CD4-positive, alpha-beta T cell (primary cell): Measurements from ENCODE around the gene MYZAP. TPM values are rescaled to one million over a fixed set of nuclear protein-coding genes. Genes with fewer than 3 reads are reported as not detected.

ENCODE experiments used
- ATAC-seq: fragments of 200-7000 bp; cut with Tn5 transposase; one replicate; pipeline ENCODE4 v1.10.0; 2022; ENCODE audit warnings: mild to moderate bottlenecking; ENCODE audit not compliant: poor library complexity
- CTCF ChIA-PET: fragments of 350-600 bp; sonication (Branson Sonifier 250); formaldehyde crosslinking; loops from one replicate; lab custom pipeline; 2021; ENCODE audit warnings: antibody characterized with exemption, inconsistent platforms; lab: Charles Lee
- POLR2A ChIA-PET: fragments of 350-600 bp; sonication (Branson Sonifier 250); formaldehyde crosslinking; loops from one replicate; lab custom pipeline; 2021; ENCODE audit warnings: antibody characterized with exemption, inconsistent platforms; lab: Charles Lee
- DNase-seq, 14 experiments: peaks; one replicate each; pipeline ENCODE4 v3.0.0-alpha.2; 2013 to 2020; ENCODE audit warnings: mixed read lengths in 2 of 14
- H3K27ac ChIP-seq, 2 donors: one replicate each; pipeline versions ENCODE4 v1.5.1 to v1.7.0; 2013; ENCODE audit warnings: low read length in 2 of 2, low read depth in 1 of 2, mild to moderate bottlenecking in 1 of 2
- H3K27me3 ChIP-seq, 2 experiments: 1 replicate in 1 of 2; 2 replicates in 1 of 2; pipeline versions ENCODE4 v1.6.1 to v1.7.0; 2013; ENCODE audit warnings: low read length in 2 of 2, control low read depth in 1 of 2, mild to moderate bottlenecking in 1 of 2, moderate library complexity in 1 of 2; ENCODE audit not compliant: insufficient read depth in 2 of 2, control insufficient read depth in 1 of 2
- H3K36me3 ChIP-seq: one replicate; pipeline ENCODE4 v1.6.1; 2013; ENCODE audit warnings: low read length, control low read depth; ENCODE audit not compliant: insufficient read depth
- H3K4me1 ChIP-seq: one replicate; pipeline ENCODE4 v1.6.1; 2013; ENCODE audit warnings: low read length, control low read depth; ENCODE audit not compliant: insufficient read depth
- H3K4me3 ChIP-seq: one replicate; pipeline ENCODE4 v1.5.1; 2013; ENCODE audit warnings: mild to moderate bottlenecking, low read length, moderate library complexity
- H3K9me3 ChIP-seq, 2 experiments: 1 replicate in 1 of 2; 2 replicates in 1 of 2; pipeline versions ENCODE4 v1.6.1 to v1.7.0; 2013; ENCODE audit warnings: low read length in 2 of 2, mild to moderate bottlenecking in 2 of 2, control low read depth in 1 of 2, moderate library complexity in 1 of 2; ENCODE audit not compliant: control insufficient read depth in 1 of 2, insufficient read depth in 1 of 2
- H3K27ac Mint-ChIP-seq: one replicate; pipeline ENCODE4 v1.8.0; 2020; ENCODE audit warnings: mixed read lengths
- H3K27me3 Mint-ChIP-seq: one replicate; pipeline ENCODE4 v1.8.0; 2021; ENCODE audit warnings: mixed read lengths
- H3K36me3 Mint-ChIP-seq: one replicate; pipeline ENCODE4 v1.8.0; 2021; ENCODE audit warnings: low read depth, mixed read lengths
- H3K4me1 Mint-ChIP-seq: one replicate; pipeline ENCODE4 v1.8.0; 2021; ENCODE audit warnings: low read depth, mixed read lengths
- H3K4me3 Mint-ChIP-seq: one replicate; pipeline ENCODE4 v1.8.0; 2020; ENCODE audit warnings: mild to moderate bottlenecking, mixed read lengths
- H3K9me3 Mint-ChIP-seq: one replicate; pipeline ENCODE4 v1.8.0; 2020; ENCODE audit warnings: mixed read lengths
- intact Hi-C, 2 experiments: fragments of 100-400 bp; cut with DNase I in 1 of 2; cut with micrococcal nuclease in 1 of 2; formaldehyde crosslinking; loops; one replicate each; pipeline versions ENCODE4 v1.15.1 to v1.9.0; 2023 to 2025; cut with DNase I, micrococcal nuclease
- total RNA-seq, 174 experiments: library from RNA in 2 of 174; stranded (reverse) in 2 of 174; gene quantifications; one replicate each; pipeline ENCODE4 v1.2.3 and lab custom pipeline; 2021 to 2026
- TF ChIP-seq, protein P1 (sequence below): fragments of 200-600 bp; IDR thresholded peaks from one replicate; pipeline ENCODE4 v1.8.0; 2022; ENCODE audit warnings: antibody characterized with exemption, mild to moderate bottlenecking

MYZAP gene
- total RNA-seq, 2 experiments from 2014 or later: 0.66 to 1.1 TPM

- POLR2A ChIA-PET: interaction anchor here (1.1 to 2.1 kb wide), 10 partner anchors 15 to 1984 kb away, joined by 3 to 14 read pairs (median 6); partner anchors contain the start of genes BNIP2 and ZNF280D
- Mint-ChIP-seq H3K36me3 (peaks cover 41% of the 10 kb centered on the region), H3K4me1 (peaks cover 86% of the 10 kb centered on the region), H3K27ac (peak overlapping the region; percentile 99), H3K4me3 (peak overlapping the region; percentile 85), H3K27me3 (no peaks in the 10 kb centered on the region), H3K9me3 (no peaks in the 10 kb centered on the region)
- H3K27me3 ChIP-seq: no peaks in the 10 kb centered on the region
- peak overlapping the region; percentile 90 for H3K4me3 ChIP-seq
- TF ChIP-seq, protein P1, sequence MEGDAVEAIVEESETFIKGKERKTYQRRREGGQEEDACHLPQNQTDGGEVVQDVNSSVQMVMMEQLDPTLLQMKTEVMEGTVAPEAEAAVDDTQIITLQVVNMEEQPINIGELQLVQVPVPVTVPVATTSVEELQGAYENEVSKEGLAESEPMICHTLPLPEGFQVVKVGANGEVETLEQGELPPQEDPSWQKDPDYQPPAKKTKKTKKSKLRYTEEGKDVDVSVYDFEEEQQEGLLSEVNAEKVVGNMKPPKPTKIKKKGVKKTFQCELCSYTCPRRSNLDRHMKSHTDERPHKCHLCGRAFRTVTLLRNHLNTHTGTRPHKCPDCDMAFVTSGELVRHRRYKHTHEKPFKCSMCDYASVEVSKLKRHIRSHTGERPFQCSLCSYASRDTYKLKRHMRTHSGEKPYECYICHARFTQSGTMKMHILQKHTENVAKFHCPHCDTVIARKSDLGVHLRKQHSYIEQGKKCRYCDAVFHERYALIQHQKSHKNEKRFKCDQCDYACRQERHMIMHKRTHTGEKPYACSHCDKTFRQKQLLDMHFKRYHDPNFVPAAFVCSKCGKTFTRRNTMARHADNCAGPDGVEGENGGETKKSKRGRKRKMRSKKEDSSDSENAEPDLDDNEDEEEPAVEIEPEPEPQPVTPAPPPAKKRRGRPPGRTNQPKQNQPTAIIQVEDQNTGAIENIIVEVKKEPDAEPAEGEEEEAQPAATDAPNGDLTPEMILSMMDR: no peak
- CTCF ChIA-PET: interaction anchor here (0.8 to 1.5 kb wide), 2 partner anchors 9 to 27 kb away, joined by 3 to 5 read pairs; no protein-coding TSS in a partner anchor
- ATAC-seq (no peak), DNase-seq (no peak)
- H3K4me1 ChIP-seq: peaks cover 35% of the 10 kb centered on the region
- H3K27ac ChIP-seq: peak overlapping the region; percentile 87 to 95
- H3K36me3 ChIP-seq: peaks cover 12% of the 10 kb centered on the region
- H3K9me3 ChIP-seq: no peaks in the 10 kb centered on the region
- intact Hi-C loops: loop anchor here in 1 of 2 experiments (10.0 kb wide), 4 partner anchors 111 to 1979 kb away; partner anchors contain the start of genes BNIP2, MYZAP, RFX7 and ZNF280D
Measured at GRCh38 chr15:57705746-57706404, 114.2 kb downstream of the MYZAP start.

DNA sequence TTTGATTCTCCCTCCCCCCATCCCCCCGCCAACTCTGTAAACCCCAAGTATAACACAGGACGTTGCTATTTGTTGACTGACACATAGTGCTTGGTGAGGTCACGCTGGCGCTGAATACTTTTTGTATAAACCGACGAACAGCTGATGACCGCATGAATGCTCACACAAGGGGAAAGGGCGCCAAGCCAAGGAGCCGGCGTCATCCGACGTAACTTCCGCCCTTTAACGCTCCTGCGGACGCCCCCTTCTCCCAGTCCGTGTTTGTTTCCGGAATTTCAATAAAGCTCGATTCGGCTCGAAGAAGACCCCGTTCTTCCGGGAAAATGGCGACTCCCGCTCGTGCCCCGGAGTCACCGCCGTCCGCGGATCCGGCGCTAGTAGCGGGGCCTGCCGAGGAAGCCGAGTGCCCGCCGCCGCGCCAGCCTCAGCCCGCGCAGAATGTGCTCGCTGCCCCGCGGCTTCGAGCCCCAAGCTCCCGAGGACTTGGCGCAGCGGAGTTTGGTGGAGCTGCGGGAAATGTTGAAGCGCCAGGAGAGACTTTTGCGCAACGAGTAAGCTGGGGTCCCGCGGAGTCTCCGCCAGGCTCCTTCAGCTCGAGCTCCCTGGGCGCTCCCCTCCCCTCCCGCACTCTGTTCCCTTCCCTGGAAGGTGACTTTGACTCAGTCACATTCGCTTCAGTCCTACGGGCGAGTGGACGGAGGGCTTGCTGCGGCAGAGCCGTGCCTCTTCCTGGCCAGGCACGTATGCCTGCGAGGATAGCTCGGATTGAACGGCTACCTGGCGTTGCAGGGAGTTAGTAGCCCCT lies 114.9 kb downstream of the MYZAP start, which contains the start of gene POLR2M:
Gene POLR2M (plus strand): TSS at position 310 of the 805 bp plus-strand sequence. CDS start 129 bp downstream, at position 439.
- no peaks in the 10 kb centered on the region for H3K9me3 Mint-ChIP-seq
- H3K27me3 ChIP-seq: no peaks in the 10 kb centered on the region
- peaks cover 35% of the 10 kb centered on the region for H3K4me1 ChIP-seq
- H3K36me3 ChIP-seq: peaks cover 20% of the 10 kb centered on the region
- peak within 1 kb of the TSS; percentile 85 for H3K4me3 Mint-ChIP-seq
- ATAC-seq: peak; percentile 88
- TF ChIP-seq, protein P1: no peak
- ChIA-PET CTCF (interaction anchor here (0.8 to 1.5 kb wide), 2 partner anchors 9 to 26 kb away, joined by 3 to 5 read pairs; no protein-coding TSS in a partner anchor), POLR2A (interaction anchor here (0.9 to 2.1 kb wide), 13 partner anchors 14 to 1983 kb away, joined by 3 to 14 read pairs (median 5); partner anchors contain the start of genes BNIP2 and ZNF280D)
- H3K27ac ChIP-seq: peak within 1 kb of the TSS; percentile 87 to 95
- H3K9me3 ChIP-seq: no peaks in the 10 kb centered on the region
- peak; percentile 78 to 98 (median 86) for DNase-seq
- no peaks in the 10 kb centered on the region for H3K27me3 Mint-ChIP-seq
- peak within 1 kb of the TSS; percentile 90 for H3K4me3 ChIP-seq
- intact Hi-C loops: loop anchor here in 1 of 2 experiments (10.0 kb wide), 4 partner anchors 112 to 1978 kb away; partner anchors contain the start of genes BNIP2, MYZAP, RFX7 and ZNF280D
- peaks cover 93% of the 10 kb centered on the region for H3K4me1 Mint-ChIP-seq
- peaks cover 48% of the 10 kb centered on the region for H3K36me3 Mint-ChIP-seq
- peak within 1 kb of the TSS; percentile 99 for H3K27ac Mint-ChIP-seq

- Histone ChIP-seq H3K27me3 (no peaks in the 10 kb centered on the region), H3K36me3 (peaks cover 34% of the 10 kb centered on the region), H3K9me3 (no peaks in the 10 kb centered on the region), H3K4me1 (peaks cover 31% of the 10 kb centered on the region), H3K27ac (peak overlapping the region; percentile 87 to 95), H3K4me3 (peak overlapping the region; percentile 90)
- Mint-ChIP-seq H3K4me1 (peaks cover 89% of the 10 kb centered on the region), H3K36me3 (peaks cover 62% of the 10 kb centered on the region), H3K27ac (peak overlapping the region; percentile 99), H3K27me3 (no peaks in the 10 kb centered on the region), H3K4me3 (peak overlapping the region; percentile 85), H3K9me3 (no peaks in the 10 kb centered on the region)
- CTCF ChIA-PET: interaction anchor here (1.0 to 1.3 kb wide), 2 partner anchors 24 to 148 kb away, joined by 3 to 4 read pairs; no protein-coding TSS in a partner anchor
- DNase-seq: no peak
- intact Hi-C loops: loop anchor here in 1 of 2 experiments (10.0 kb wide), 4 partner anchors 113 to 1977 kb away; partner anchors contain the start of genes BNIP2, MYZAP, RFX7 and ZNF280D
- TF ChIP-seq, protein P1: no peak
- POLR2A ChIA-PET: interaction anchor here (0.7 to 2.1 kb wide), 3 partner anchors 13 to 121 kb away, joined by 3 to 14 read pairs (median 8); no protein-coding TSS in a partner anchor
- no peak for ATAC-seq
Measured at GRCh38 chr15:57708047-57708446, 116.3 kb downstream of the MYZAP start.
